ENCODE measurements around the gene MYBPC2.

Gene MYBPC2

GRCh38 chr19:50486823-50487515 lies 54.3 kb downstream of the MYBPC2 start:
- CTCF ChIA-PET: no interaction called here
- peak; percentile 74 to 90 (median 86) for DNase-seq
- Histone ChIP-seq H3K4me3 (ENCODE audit: control insufficient read depth in 1 of 7, extremely low read depth in 1 of 7, insufficient read depth in 4 of 7, low read depth in 2 of 7, low read length in 6 of 7) (no peak overlapping the region), H3K4me1 (ENCODE audit: control extremely low read depth in 1 of 4, control insufficient read depth in 4 of 4, insufficient read depth in 4 of 4, low read length in 3 of 4) (peaks cover 0 to 17% (median 10%) of the 10 kb centered on the region in 4 experiments), H3K36me3 (ENCODE audit: control insufficient read depth in 4 of 4, insufficient read depth in 4 of 4, low read length in 3 of 4) (peaks cover 0 to 25% (median 13%) of the 10 kb centered on the region in 4 experiments), H3K27ac (ENCODE audit: insufficient read depth in 1 of 2, low read depth in 1 of 2, low read length in 2 of 2, poor library complexity in 1 of 2, severe bottlenecking in 2 of 2) (no peak overlapping the region), H3K9me3 (ENCODE audit: control extremely low read depth in 1 of 5, control insufficient read depth in 4 of 5, insufficient read depth in 2 of 5, low read depth in 1 of 5, low read length in 4 of 5) (peaks cover 0 to 10% (median 3%) of the 10 kb centered on the region in 5 experiments), H3K27me3 (replicated peaks in 2 of 5; ENCODE audit: control insufficient read depth in 4 of 5, insufficient read depth in 5 of 5, low read length in 4 of 5) (no peaks in the 10 kb centered on the region)
- POLR2A ChIA-PET: interaction anchor here (0.8 kb wide), 1 partner anchor 30 kb away, joined by 5 read pairs; no protein-coding TSS in a partner anchor
- 81% methylated on average over 14 of the region's 18 CpGs for WGBS (ENCODE audit: insufficient coverage)

DNA sequence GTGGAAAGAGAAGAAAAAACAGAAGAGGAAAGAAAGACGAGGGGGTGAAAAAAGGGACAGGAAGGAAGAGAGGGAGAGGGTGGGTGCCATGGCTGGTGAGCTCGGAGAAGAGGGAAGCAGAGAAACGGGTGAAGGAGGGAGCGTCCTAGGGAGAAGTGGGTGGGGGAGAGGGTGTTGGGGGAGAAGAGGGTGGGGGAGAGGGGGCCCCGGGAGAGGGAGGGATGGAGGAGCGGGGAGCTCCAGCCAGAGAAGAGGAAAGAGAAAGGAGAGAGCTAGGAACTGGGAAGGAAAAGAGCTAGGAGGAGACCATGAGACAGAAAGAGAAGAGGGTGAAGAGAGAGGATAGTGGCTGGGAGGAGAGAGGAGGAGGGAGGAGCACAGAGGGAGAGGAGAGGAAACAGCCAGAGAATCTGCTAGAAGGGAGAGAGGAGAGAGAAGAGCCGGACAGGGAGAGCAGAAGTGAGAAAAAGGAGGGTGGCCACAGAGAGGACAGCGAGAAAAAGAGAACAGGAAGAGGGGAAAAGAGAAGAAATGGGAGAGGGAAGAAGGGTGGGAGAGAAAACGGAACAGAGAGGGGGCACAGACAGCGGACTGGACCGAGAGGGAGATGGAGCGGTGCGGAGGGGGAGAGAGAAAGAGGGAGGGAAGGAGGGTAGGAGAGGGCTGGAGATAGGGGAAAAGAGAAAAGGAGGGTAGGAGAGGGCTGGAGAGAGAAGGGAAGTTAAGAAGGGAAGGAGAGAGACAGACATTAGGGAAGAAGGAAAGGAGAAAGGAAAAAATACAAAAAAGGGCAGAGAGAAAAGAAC lies 55.9 kb downstream of the MYBPC2 start:
- POLR2A ChIA-PET: no interaction called here
- Histone ChIP-seq H3K4me1 (ENCODE audit: control extremely low read depth in 1 of 4, control insufficient read depth in 4 of 4, insufficient read depth in 4 of 4, low read length in 3 of 4) (peaks cover 0 to 22% (median 15%) of the 10 kb centered on the region in 4 experiments), H3K27me3 (replicated peaks in 2 of 5; ENCODE audit: control insufficient read depth in 4 of 5, insufficient read depth in 5 of 5, low read length in 4 of 5) (no peaks in the 10 kb centered on the region), H3K9me3 (ENCODE audit: control extremely low read depth in 1 of 5, control insufficient read depth in 4 of 5, insufficient read depth in 2 of 5, low read depth in 1 of 5, low read length in 4 of 5) (peaks cover 0 to 10% (median 3%) of the 10 kb centered on the region in 5 experiments), H3K4me3 (ENCODE audit: control insufficient read depth in 1 of 7, extremely low read depth in 1 of 7, insufficient read depth in 4 of 7, low read depth in 2 of 7, low read length in 6 of 7) (no peak overlapping the region), H3K36me3 (ENCODE audit: control insufficient read depth in 4 of 4, insufficient read depth in 4 of 4, low read length in 3 of 4) (peaks cover 0 to 11% (median 2%) of the 10 kb centered on the region in 4 experiments), H3K27ac (ENCODE audit: insufficient read depth in 1 of 2, low read depth in 1 of 2, low read length in 2 of 2, poor library complexity in 1 of 2, severe bottlenecking in 2 of 2) (no peak overlapping the region)
- CTCF ChIA-PET: no interaction called here
- DNase-seq: no peak
- WGBS (ENCODE audit: insufficient coverage): 55% methylated on average over 10 of the region's 13 CpGs

- peaks cover 0 to 22% (median 15%) of the 10 kb centered on the region in 4 experiments for H3K4me1 ChIP-seq (ENCODE audit: control extremely low read depth in 1 of 4, control insufficient read depth in 4 of 4, insufficient read depth in 4 of 4, low read length in 3 of 4)
- ChIA-PET POLR2A (no interaction called here), CTCF (no interaction called here)
- peaks cover 0 to 10% (median 3%) of the 10 kb centered on the region in 5 experiments for H3K9me3 ChIP-seq (ENCODE audit: control extremely low read depth in 1 of 5, control insufficient read depth in 4 of 5, insufficient read depth in 2 of 5, low read depth in 1 of 5, low read length in 4 of 5)
- no peak overlapping the region for H3K27ac ChIP-seq (ENCODE audit: insufficient read depth in 1 of 2, low read depth in 1 of 2, low read length in 2 of 2, poor library complexity in 1 of 2, severe bottlenecking in 2 of 2)
- H3K27me3 ChIP-seq (replicated peaks in 2 of 5; ENCODE audit: control insufficient read depth in 4 of 5, insufficient read depth in 5 of 5, low read length in 4 of 5): no peaks in the 10 kb centered on the region
- H3K4me3 ChIP-seq (ENCODE audit: control insufficient read depth in 1 of 7, extremely low read depth in 1 of 7, insufficient read depth in 4 of 7, low read depth in 2 of 7, low read length in 6 of 7): no peak overlapping the region
- H3K36me3 ChIP-seq (ENCODE audit: control insufficient read depth in 4 of 4, insufficient read depth in 4 of 4, low read length in 3 of 4): peaks cover 0 to 7% (median 0%) of the 10 kb centered on the region in 4 experiments
- no peak for DNase-seq
- 90% methylated on average over 23 of the region's 24 CpGs for WGBS (ENCODE audit: insufficient coverage)
These were observed 56.8 kb downstream of the MYBPC2 start for GRCh38 chr19:50489461-50490011.

DNA sequence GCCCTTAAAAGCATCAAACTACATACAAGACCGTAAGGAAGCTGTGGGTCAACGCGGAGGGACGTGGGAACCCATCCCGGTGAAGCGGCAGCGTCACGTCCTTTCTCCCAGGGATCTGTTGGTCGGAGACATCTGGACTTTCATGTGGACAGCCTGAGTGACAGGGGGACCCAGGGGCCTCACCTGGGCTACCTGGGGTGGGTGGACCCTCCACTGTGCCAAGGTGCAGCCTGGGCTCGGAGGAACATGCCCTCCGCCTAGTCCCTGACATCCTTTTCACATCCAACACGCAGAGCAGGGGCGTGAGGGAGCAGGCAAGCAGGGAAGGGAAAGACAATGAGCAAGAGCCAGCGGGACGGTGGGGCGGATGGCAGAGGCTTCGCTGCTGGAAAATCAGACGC lies 57.7 kb downstream of the MYBPC2 start:
- H3K27ac ChIP-seq (ENCODE audit: insufficient read depth in 1 of 2, low read depth in 1 of 2, low read length in 2 of 2, poor library complexity in 1 of 2, severe bottlenecking in 2 of 2): no peak overlapping the region
- peaks cover 0 to 3% (median 0%) of the 10 kb centered on the region in 4 experiments for H3K36me3 ChIP-seq (ENCODE audit: control insufficient read depth in 4 of 4, insufficient read depth in 4 of 4, low read length in 3 of 4)
- H3K27me3 ChIP-seq (replicated peaks in 2 of 5; ENCODE audit: control insufficient read depth in 4 of 5, insufficient read depth in 5 of 5, low read length in 4 of 5): no peaks in the 10 kb centered on the region
- H3K4me3 ChIP-seq (ENCODE audit: control insufficient read depth in 1 of 7, extremely low read depth in 1 of 7, insufficient read depth in 4 of 7, low read depth in 2 of 7, low read length in 6 of 7): no peak overlapping the region
- 92% methylated on average over 7 of the region's 18 CpGs for WGBS (ENCODE audit: insufficient coverage)
- peaks cover 0 to 22% (median 15%) of the 10 kb centered on the region in 4 experiments for H3K4me1 ChIP-seq (ENCODE audit: control extremely low read depth in 1 of 4, control insufficient read depth in 4 of 4, insufficient read depth in 4 of 4, low read length in 3 of 4)
- ChIA-PET CTCF (no interaction called here), POLR2A (no interaction called here)
- DNase-seq: no peak
- peaks cover 0 to 10% (median 3%) of the 10 kb centered on the region in 5 experiments for H3K9me3 ChIP-seq (ENCODE audit: control extremely low read depth in 1 of 5, control insufficient read depth in 4 of 5, insufficient read depth in 2 of 5, low read depth in 1 of 5, low read length in 4 of 5)

- no peak overlapping the region for H3K4me3 ChIP-seq (ENCODE audit: control insufficient read depth in 1 of 7, extremely low read depth in 1 of 7, insufficient read depth in 4 of 7, low read depth in 2 of 7, low read length in 6 of 7)
- H3K27me3 ChIP-seq (replicated peaks in 2 of 5; ENCODE audit: control insufficient read depth in 4 of 5, insufficient read depth in 5 of 5, low read length in 4 of 5): no peaks in the 10 kb centered on the region
- peaks cover 0 to 8% (median 3%) of the 10 kb centered on the region in 5 experiments for H3K9me3 ChIP-seq (ENCODE audit: control extremely low read depth in 1 of 5, control insufficient read depth in 4 of 5, insufficient read depth in 2 of 5, low read depth in 1 of 5, low read length in 4 of 5)
- CTCF ChIA-PET: no interaction called here
- POLR2A ChIA-PET: no interaction called here
- no peak overlapping the region for H3K27ac ChIP-seq (ENCODE audit: insufficient read depth in 1 of 2, low read depth in 1 of 2, low read length in 2 of 2, poor library complexity in 1 of 2, severe bottlenecking in 2 of 2)
- H3K36me3 ChIP-seq (ENCODE audit: control insufficient read depth in 4 of 4, insufficient read depth in 4 of 4, low read length in 3 of 4): peaks cover 0 to 3% (median 0%) of the 10 kb centered on the region in 4 experiments
- WGBS (ENCODE audit: insufficient coverage): 81% methylated on average over 24 of the region's 26 CpGs
- no peak for DNase-seq
- H3K4me1 ChIP-seq (ENCODE audit: control extremely low read depth in 1 of 4, control insufficient read depth in 4 of 4, insufficient read depth in 4 of 4, low read length in 3 of 4): peaks cover 0 to 22% (median 15%) of the 10 kb centered on the region in 4 experiments
These were observed 58.3 kb downstream of the MYBPC2 start for GRCh38 chr19:50490991-50491472.

- no peaks in the 10 kb centered on the region for H3K9me3 ChIP-seq (ENCODE audit: control extremely low read depth in 1 of 5, control insufficient read depth in 4 of 5, insufficient read depth in 2 of 5, low read depth in 1 of 5, low read length in 4 of 5)
- peaks cover 0 to 18% (median 14%) of the 10 kb centered on the region in 4 experiments for H3K4me1 ChIP-seq (ENCODE audit: control extremely low read depth in 1 of 4, control insufficient read depth in 4 of 4, insufficient read depth in 4 of 4, low read length in 3 of 4)
- ChIA-PET CTCF (no interaction called here), POLR2A (no interaction called here)
- H3K4me3 ChIP-seq (ENCODE audit: control insufficient read depth in 1 of 7, extremely low read depth in 1 of 7, insufficient read depth in 4 of 7, low read depth in 2 of 7, low read length in 6 of 7): peak overlapping the region in 3 of 7 experiments; percentile 24 to 33 (median 26)
- WGBS (ENCODE audit: insufficient coverage): 1% methylated on average over 9 of the region's 12 CpGs
- no peak overlapping the region for H3K27ac ChIP-seq (ENCODE audit: insufficient read depth in 1 of 2, low read depth in 1 of 2, low read length in 2 of 2, poor library complexity in 1 of 2, severe bottlenecking in 2 of 2)
- no peaks in the 10 kb centered on the region for H3K27me3 ChIP-seq (replicated peaks in 2 of 5; ENCODE audit: control insufficient read depth in 4 of 5, insufficient read depth in 5 of 5, low read length in 4 of 5)
- peaks cover 0 to 3% (median 0%) of the 10 kb centered on the region in 4 experiments for H3K36me3 ChIP-seq (ENCODE audit: control insufficient read depth in 4 of 4, insufficient read depth in 4 of 4, low read length in 3 of 4)
- peak; percentile 31 to 58 (median 48) for DNase-seq
These were observed 59.8 kb downstream of the MYBPC2 start for GRCh38 chr19:50492303-50493052.

All from common myeloid progenitor, CD34-positive (primary cell).